ENCODE data around the gene PKDREJ.
"Not testable (repeated sequence)": the region's sequence is repeated elsewhere in the genome, so short reads cannot be mapped to it uniquely, and the experiment has no call there.

PKDREJ gene

GRCh38 chr22:46267431-46268279, 4.5 kb upstream of the PKDREJ start, which contains the start of gene TTC38:
TTC38 (plus strand) TSS chr22:46268008; CDS start chr22:46268040, 32 bp downstream.
- peak; percentile 84 for DNase-seq (ENCODE audit: low spot score)

- not testable (repeated sequence) for DNase-seq (ENCODE audit: low spot score)
Observed at GRCh38 chr22:46265627-46266026, 2.5 kb upstream of the PKDREJ start.

- DNase-seq (ENCODE audit: low spot score), result not testable (repeated sequence)
Observed at GRCh38 chr22:46264520-46264919, 1.4 kb upstream of the PKDREJ start.

- DNase-seq (ENCODE audit: low spot score), result no peak
Observed at GRCh38 chr22:46262449-46263215, 511 bp downstream of the PKDREJ start.

GRCh38 chr22:46260038-46260437, 3.1 kb downstream of the PKDREJ start:
- DNase-seq (ENCODE audit: low spot score), result no peak

GRCh38 chr22:46259374-46259773, 3.8 kb downstream of the PKDREJ start:
- DNase-seq (ENCODE audit: low spot score), result no peak

- DNase-seq (ENCODE audit: low spot score), result no peak
Observed at GRCh38 chr22:46256358-46256958, 6.7 kb downstream of the PKDREJ start.

GRCh38 chr22:46251816-46252380, 11.2 kb downstream of the PKDREJ start:
- no peak for DNase-seq (ENCODE audit: low spot score)

GRCh38 chr22:46251266-46251665, 11.9 kb downstream of the PKDREJ start:
- no peak for DNase-seq (ENCODE audit: low spot score)

GRCh38 chr22:46250783-46251125, 12.4 kb downstream of the PKDREJ start:
- no peak for DNase-seq (ENCODE audit: low spot score)

- DNase-seq (ENCODE audit: low spot score), result peak; percentile 85
Observed at GRCh38 chr22:46250035-46250782, 12.9 kb downstream of the PKDREJ start, which contains the start of gene CDPF1. CDPF1 (minus strand) TSS chr22:46250293; CDS start chr22:46248284, 2,009 bp downstream.

- DNase-seq (ENCODE audit: low spot score), result no peak
Observed at GRCh38 chr22:46247443-46247975, 15.6 kb downstream of the PKDREJ start.

- DNase-seq (ENCODE audit: low spot score), result no peak
Observed at GRCh38 chr22:46246178-46246577, 17.0 kb downstream of the PKDREJ start.

- DNase-seq (ENCODE audit: low spot score), result peak; percentile 60
Observed at GRCh38 chr22:46245511-46245910, 17.6 kb downstream of the PKDREJ start.

GRCh38 chr22:46244771-46245170, 18.4 kb downstream of the PKDREJ start:
- DNase-seq (ENCODE audit: low spot score), result no peak

- DNase-seq (ENCODE audit: low spot score), result no peak
Observed at GRCh38 chr22:46242076-46242475, 21.1 kb downstream of the PKDREJ start.

GRCh38 chr22:46241396-46242007, 21.6 kb downstream of the PKDREJ start:
- no peak for DNase-seq (ENCODE audit: low spot score)

- no peak for DNase-seq (ENCODE audit: low spot score)
Observed at GRCh38 chr22:46240907-46241306, 22.2 kb downstream of the PKDREJ start.

GRCh38 chr22:46240506-46240905, 22.6 kb downstream of the PKDREJ start:
- DNase-seq (ENCODE audit: low spot score), result no peak

GRCh38 chr22:46240073-46240472, 23.1 kb downstream of the PKDREJ start:
- DNase-seq (ENCODE audit: low spot score), result no peak

Measured in globus pallidus (tissue), 1 donor.